Tibial artery (tissue), 4 donors: ENCODE results near the gene IDH3G.
A peak's percentile ranks its signal among the peaks of the same experiment; 100 is the strongest.
"Not testable (repeated sequence)": the region's sequence is repeated elsewhere in the genome, so short reads cannot be mapped to it uniquely, and the experiment has no call there.

Experiments
- DNase-seq, 2 donors: peaks; one replicate each; pipeline ENCODE4 v3.0.0-alpha.2; 2019
- H3K27ac ChIP-seq, 2 donors: fragments of 200-600 bp; sonication (generic) in 1 of 2; 1 replicate in 1 of 2; 2 replicates in 1 of 2; pipeline ENCODE4 v1.5.1; 2018 to 2019; ENCODE audit warnings: mild to moderate bottlenecking in 1 of 2
- H3K27me3 ChIP-seq, 2 donors: fragments of 200-600 bp; sonication (generic) in 1 of 2; one replicate each; pipeline versions ENCODE4 v1.5.1 to v1.6.0; 2016 to 2019
- H3K36me3 ChIP-seq, 3 donors: fragments of 200-600 bp; sonication (generic) in 2 of 3; one replicate each; pipeline ENCODE4 v1.5.1; 2016 to 2019; ENCODE audit warnings: mild to moderate bottlenecking in 2 of 3
- H3K4me1 ChIP-seq, 4 donors: fragments of 200-600 bp; sonication (generic) in 2 of 4; 1 replicate in 3 of 4; 2 replicates in 1 of 4; pipeline ENCODE4 v1.5.1; 2016 to 2019
- H3K4me3 ChIP-seq, 2 donors: fragments of 200-600 bp; sonication (generic) in 1 of 2; 1 replicate in 1 of 2; 2 replicates in 1 of 2; pipeline ENCODE4 v1.5.1; 2018 to 2019; ENCODE audit warnings: mild to moderate bottlenecking in 2 of 2
- H3K9me3 ChIP-seq, 3 donors: fragments of 200-600 bp; sonication (generic) in 1 of 3; one replicate each; pipeline ENCODE4 v1.5.1; 2016 to 2019
- CTCF ChIP-seq, 2 experiments: fragments of 200-600 bp in 1 of 2; fragments of 450-650 bp in 1 of 2; IDR thresholded peaks; one replicate each; pipeline ENCODE4 v1.5.1; 2017 to 2019; ENCODE audit warnings: antibody characterized with exemption in 2 of 2, mild to moderate bottlenecking in 1 of 2, moderate library complexity in 1 of 2
- intact Hi-C: fragments of 100-400 bp; cut with DNase I; formaldehyde crosslinking; loops from one replicate; pipeline ENCODE4 v1.15.0; 2023; ENCODE audit warnings: low total_unique reads

Gene IDH3G

GRCh38 chrX:153819384-153820040, 25.3 kb upstream of the IDH3G start:
- DNase-seq, result no peak
- H3K4me1 ChIP-seq, result peaks cover 0 to 7% (median 2%) of the 10 kb centered on the region in 4 donors
- no peaks in the 10 kb centered on the region for H3K9me3 ChIP-seq
- H3K27me3 ChIP-seq, result no peaks in the 10 kb centered on the region
- H3K36me3 ChIP-seq, result no peaks in the 10 kb centered on the region
- peak overlapping the region; percentile 47 to 57 for H3K4me3 ChIP-seq
- intact Hi-C loops, result no loop called here
- no peak for TF ChIP-seq CTCF (IDR thresholded peaks at IDR 0.05)
- peak overlapping the region; percentile 22 to 43 for H3K27ac ChIP-seq

- Histone ChIP-seq H3K36me3 (no peaks in the 10 kb centered on the region), H3K4me3 (peak overlapping the region; percentile 47 to 57), H3K27me3 (no peaks in the 10 kb centered on the region), H3K27ac (peak overlapping the region; percentile 22 to 43), H3K4me1 (peaks cover 0 to 7% (median 2%) of the 10 kb centered on the region in 4 donors), H3K9me3 (no peaks in the 10 kb centered on the region)
- no peak for TF ChIP-seq CTCF (IDR thresholded peaks at IDR 0.05)
- intact Hi-C loops, result no loop called here
- no peak for DNase-seq
These were observed 24.6 kb upstream of the IDH3G start for GRCh38 chrX:153818571-153819383.

- H3K27me3 ChIP-seq, DNase-seq, H3K9me3 ChIP-seq, H3K36me3 ChIP-seq, H3K4me1 ChIP-seq, intact Hi-C loops, H3K4me3 ChIP-seq, H3K27ac ChIP-seq: not testable (repeated sequence)
These were observed 23.9 kb upstream of the IDH3G start for GRCh38 chrX:153818064-153818463.

- Histone ChIP-seq H3K4me1 (peaks cover 0 to 7% (median 2%) of the 10 kb centered on the region in 4 donors), H3K27me3 (no peaks in the 10 kb centered on the region), H3K36me3 (no peaks in the 10 kb centered on the region), H3K9me3 (no peaks in the 10 kb centered on the region), H3K4me3 (no peak overlapping the region), H3K27ac (no peak overlapping the region)
- no peak for TF ChIP-seq CTCF (IDR thresholded peaks at IDR 0.05)
- no peak for DNase-seq
- intact Hi-C loops, result no loop called here
These were observed 22.9 kb upstream of the IDH3G start for GRCh38 chrX:153816831-153817690.

- Histone ChIP-seq H3K9me3 (peaks cover 0 to 6% (median 0%) of the 10 kb centered on the region in 3 donors), H3K36me3 (no peaks in the 10 kb centered on the region), H3K27ac (no peak overlapping the region), H3K4me3 (no peak overlapping the region), H3K27me3 (no peaks in the 10 kb centered on the region), H3K4me1 (peaks cover 0 to 6% (median 2%) of the 10 kb centered on the region in 4 donors)
- intact Hi-C loops, result no loop called here
- peak in 1 of 2 donors; percentile 10 for DNase-seq
- TF ChIP-seq CTCF (IDR thresholded peaks at IDR 0.05), result no peak
These were observed 20.6 kb upstream of the IDH3G start for GRCh38 chrX:153814591-153815315.
